NB4 (cell line): ENCODE measurements around the gene CCDC106.

Source experiments
- DNase-seq: peaks from one replicate; pipeline ENCODE4 v3.0.0; 2010; ENCODE audit warnings: low read depth
- H3K4me3 ChIP-seq: one replicate; pipeline ENCODE4 v1.5.1; 2011; ENCODE audit warnings: mild to moderate bottlenecking, low read depth, low read length, moderate library complexity
- MYC ChIP-seq: IDR thresholded peaks from 2 replicates; pipeline ENCODE4 v1.6.1; 2011; ENCODE audit warnings: low read depth, low read length
- POLR2A ChIP-seq: IDR thresholded peaks from 2 replicates; pipeline ENCODE4 v1.6.1; 2011; ENCODE audit warnings: mild to moderate bottlenecking; ENCODE audit not compliant: insufficient read length; ENCODE audit errors: extremely low read depth
- TF ChIP-seq, protein P1 (sequence below): IDR thresholded peaks from 2 replicates; pipeline ENCODE4 v1.6.1; 2011; ENCODE audit warnings: low read depth, low read length
- TF ChIP-seq, protein P2 (sequence below): IDR thresholded peaks from one replicate; pipeline ENCODE4 v1.5.1; 2012; ENCODE audit warnings: low read depth, low read length

Gene CCDC106

DNA sequence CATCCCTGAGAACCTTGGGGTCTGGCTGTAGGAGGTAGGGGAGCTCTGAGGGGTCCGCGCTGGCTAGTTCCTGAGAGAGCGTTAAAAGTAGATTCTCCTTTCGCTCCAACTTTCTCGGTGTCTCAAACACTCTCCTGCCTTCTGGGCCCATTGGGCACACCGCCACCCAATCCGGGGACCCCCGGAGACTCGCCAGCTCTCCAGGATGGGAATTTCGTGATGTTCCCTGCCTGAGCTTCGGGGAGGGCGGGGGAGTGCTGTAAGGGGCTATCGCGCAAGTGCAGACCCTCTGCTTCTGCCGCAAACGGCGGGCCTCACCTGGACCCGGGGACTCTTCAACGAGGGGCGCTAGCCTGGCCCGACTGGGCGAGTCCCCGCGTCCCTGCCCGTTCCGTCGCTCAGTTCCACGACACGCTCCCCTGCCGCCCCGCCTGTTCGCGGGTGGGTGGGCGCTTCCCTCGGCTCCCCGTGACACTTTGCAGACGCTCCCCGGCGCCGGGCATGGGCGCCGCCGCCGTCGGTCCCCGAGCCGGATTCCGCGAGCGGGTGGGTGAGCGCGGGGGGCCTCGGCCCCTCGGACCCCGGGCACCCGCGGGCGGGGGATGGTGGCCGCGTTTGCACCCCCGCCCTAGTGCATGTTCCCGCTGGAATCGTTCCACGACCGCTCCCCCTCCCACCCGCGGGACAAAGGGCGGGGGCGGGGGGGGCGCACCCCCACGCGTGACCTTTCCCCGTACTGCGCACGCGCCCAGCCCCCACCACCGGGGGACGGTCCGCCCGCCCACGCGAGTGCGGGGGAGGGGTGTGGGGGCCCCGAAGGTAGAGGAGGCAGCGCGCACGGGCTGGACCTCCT, at the start of gene CCDC106:
Gene CCDC106 (plus strand): TSS at position 481 of the 853 bp plus-strand sequence. CDS start 835 bp downstream, outside the sequence.
- DNase-seq = peak; percentile 65
- TF ChIP-seq MYC = no peak
- TF ChIP-seq, protein P1, sequence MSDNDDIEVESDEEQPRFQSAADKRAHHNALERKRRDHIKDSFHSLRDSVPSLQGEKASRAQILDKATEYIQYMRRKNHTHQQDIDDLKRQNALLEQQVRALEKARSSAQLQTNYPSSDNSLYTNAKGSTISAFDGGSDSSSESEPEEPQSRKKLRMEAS = no peak
- TF ChIP-seq, protein P2, sequence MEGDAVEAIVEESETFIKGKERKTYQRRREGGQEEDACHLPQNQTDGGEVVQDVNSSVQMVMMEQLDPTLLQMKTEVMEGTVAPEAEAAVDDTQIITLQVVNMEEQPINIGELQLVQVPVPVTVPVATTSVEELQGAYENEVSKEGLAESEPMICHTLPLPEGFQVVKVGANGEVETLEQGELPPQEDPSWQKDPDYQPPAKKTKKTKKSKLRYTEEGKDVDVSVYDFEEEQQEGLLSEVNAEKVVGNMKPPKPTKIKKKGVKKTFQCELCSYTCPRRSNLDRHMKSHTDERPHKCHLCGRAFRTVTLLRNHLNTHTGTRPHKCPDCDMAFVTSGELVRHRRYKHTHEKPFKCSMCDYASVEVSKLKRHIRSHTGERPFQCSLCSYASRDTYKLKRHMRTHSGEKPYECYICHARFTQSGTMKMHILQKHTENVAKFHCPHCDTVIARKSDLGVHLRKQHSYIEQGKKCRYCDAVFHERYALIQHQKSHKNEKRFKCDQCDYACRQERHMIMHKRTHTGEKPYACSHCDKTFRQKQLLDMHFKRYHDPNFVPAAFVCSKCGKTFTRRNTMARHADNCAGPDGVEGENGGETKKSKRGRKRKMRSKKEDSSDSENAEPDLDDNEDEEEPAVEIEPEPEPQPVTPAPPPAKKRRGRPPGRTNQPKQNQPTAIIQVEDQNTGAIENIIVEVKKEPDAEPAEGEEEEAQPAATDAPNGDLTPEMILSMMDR = no peak
- TF ChIP-seq POLR2A = no peak
- H3K4me3 ChIP-seq = peak within 1 kb of the TSS; percentile 46

DNA sequence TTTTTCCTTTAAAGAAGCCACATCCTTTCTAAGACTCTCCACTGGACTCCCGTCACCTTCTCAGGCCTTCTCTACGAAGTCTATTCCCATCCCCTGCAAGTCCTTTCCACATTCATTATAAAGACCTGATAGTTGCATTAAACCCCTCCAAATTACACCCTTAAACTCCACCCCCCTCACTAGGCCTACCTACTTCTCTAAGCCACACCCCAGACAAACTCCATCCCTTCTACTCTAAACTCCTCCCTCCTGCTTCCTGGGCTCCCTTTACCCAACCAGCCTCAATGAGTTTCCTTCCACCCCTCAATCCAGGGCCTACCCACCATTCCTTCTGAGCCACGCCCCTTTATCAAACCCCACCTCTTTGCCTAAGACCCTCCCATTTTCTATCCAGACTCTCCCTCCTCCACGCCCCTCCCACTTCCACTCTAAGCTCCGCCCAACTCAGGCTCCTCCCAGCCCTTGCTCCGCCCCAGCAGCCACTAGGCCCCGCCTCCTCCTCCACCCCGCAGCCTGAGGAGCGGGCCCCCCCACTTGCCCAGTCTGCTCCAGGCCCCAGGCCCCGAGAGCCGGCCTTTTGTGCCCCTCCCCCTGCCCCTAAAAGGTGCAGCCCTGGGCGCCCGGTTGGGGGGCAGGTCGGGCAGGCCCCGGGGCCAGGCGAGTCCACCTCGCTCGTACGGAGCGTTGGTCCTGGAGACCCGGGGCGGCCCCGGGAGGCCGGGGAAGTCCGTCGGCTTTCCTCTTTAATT, 49.1 kb upstream of the CCDC106 start:
- DNase-seq = peak; percentile 91
- H3K4me3 ChIP-seq = peak overlapping the region; percentile 50
- TF ChIP-seq POLR2A (no peak), MYC (no peak)
- TF ChIP-seq, protein P1 = no peak; the same call in 1 of the 2 replicates
- TF ChIP-seq, protein P2 = no peak

DNA sequence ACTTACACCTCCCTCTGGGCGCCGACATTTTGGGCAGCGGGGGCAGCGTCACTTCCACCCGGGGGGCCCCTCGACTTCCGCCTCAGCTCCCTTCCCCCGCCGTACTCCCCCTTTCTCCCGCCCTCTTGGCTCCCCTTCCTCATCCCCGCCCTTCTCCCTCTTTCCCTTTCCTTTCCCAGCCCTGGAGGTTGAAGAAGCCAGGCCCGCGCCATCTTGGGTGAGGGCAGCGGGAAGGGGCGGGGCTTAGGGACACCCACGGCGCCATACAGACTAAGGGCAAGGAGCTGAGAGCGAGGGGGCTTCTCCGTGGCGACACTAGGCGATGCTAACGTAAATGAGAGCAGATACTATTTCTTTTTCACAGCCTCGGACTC, 48.6 kb upstream of the CCDC106 start, which contains the start of gene FIZ1:
Gene FIZ1 (minus strand): TSS at position 50 of the 374 bp plus-strand sequence. CDS start 1,652 bp downstream, outside the sequence.
- TF ChIP-seq MYC (no peak; the same call in 1 of the 2 replicates), POLR2A (no peak)
- TF ChIP-seq, protein P2 = no peak
- TF ChIP-seq, protein P1 = no peak
- H3K4me3 ChIP-seq = peak within 1 kb of the TSS; percentile 67
- DNase-seq = peak; percentile 96

DNA sequence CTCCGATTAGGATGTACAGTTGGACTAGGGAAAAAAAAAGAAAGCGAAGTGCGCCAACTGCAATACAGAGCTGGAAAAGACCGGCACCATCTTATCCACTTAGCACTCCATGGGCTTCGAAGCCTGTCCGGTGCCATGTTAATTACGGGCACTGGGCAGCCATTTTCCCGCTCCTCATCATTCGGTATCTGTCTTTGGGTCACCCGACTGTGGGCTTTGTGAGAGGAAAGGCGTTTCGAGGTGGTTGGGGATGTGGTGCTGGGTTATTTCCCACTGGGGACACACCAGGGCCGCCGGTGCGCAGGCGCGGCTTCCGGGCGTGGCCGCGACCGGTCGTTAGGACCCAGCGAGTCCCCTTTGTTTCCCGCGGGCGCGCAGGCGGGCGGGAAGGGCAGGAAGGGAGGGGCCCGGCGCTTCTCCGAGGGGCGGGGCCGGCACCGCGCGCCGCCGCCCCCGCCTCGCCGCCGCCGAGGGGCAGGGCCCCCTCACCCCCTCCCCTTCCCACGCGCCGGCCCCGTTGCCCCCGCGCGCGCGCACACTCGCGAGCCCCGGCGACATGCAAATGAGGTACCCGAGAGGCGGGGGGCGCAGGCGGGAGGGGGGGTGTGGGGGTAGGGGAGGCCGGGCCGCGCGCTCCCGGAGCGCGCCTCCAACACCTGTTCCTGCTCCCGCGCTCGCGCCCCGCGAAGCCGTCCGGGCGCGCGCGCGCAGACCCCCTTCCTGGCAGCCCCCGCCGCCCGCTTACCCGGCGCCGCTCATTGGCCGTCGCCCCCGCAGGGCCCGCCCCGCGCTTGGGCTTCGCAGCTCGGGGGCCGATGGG, 48.0 kb upstream of the CCDC106 start, which contains the start of gene ZNF524:
Gene ZNF524 (plus strand): TSS at position 447 of the 820 bp plus-strand sequence. CDS start 1,825 bp downstream, outside the sequence.
- peak within 1 kb of the TSS; percentile 67 for H3K4me3 ChIP-seq
- DNase-seq = peak; percentile 83
- TF ChIP-seq POLR2A (no peak), MYC (no peak)
- TF ChIP-seq, protein P1 = no peak
- TF ChIP-seq, protein P2 = no peak

DNA sequence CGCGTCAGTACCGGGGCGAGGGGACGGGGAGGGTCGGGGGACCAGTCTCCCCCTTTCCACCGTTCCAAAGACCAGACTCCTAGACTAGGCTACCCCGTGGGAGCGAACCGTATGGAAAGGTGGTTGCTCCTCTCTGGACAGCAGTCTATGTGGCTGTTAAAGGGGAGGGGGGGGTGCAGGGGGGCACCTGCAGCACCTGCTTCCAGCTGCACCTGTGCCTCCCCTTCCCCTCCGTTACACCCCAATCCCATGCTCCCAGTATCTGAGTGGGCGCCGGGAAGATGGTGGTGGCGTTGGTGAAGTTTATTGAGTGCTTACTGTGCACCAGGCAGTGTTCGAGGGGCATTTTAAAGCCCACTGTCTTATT, 47.4 kb upstream of the CCDC106 start:
- peak overlapping the region; percentile 65 for H3K4me3 ChIP-seq
- DNase-seq = no peak
- TF ChIP-seq, protein P1 = no peak
- TF ChIP-seq MYC = no peak
- no peak for TF ChIP-seq POLR2A
- TF ChIP-seq, protein P2 = no peak
